ENCODE measurements around the gene CTCF. TPM values are rescaled to one million over a fixed set of nuclear protein-coding genes. Genes with fewer than 3 reads are reported as not detected.
A peak's percentile ranks its signal among the peaks of the same experiment; 100 is the strongest.

The CTCF gene
- total RNA-seq, 1 donor from 2014 or later = 43.2 TPM

DNA sequence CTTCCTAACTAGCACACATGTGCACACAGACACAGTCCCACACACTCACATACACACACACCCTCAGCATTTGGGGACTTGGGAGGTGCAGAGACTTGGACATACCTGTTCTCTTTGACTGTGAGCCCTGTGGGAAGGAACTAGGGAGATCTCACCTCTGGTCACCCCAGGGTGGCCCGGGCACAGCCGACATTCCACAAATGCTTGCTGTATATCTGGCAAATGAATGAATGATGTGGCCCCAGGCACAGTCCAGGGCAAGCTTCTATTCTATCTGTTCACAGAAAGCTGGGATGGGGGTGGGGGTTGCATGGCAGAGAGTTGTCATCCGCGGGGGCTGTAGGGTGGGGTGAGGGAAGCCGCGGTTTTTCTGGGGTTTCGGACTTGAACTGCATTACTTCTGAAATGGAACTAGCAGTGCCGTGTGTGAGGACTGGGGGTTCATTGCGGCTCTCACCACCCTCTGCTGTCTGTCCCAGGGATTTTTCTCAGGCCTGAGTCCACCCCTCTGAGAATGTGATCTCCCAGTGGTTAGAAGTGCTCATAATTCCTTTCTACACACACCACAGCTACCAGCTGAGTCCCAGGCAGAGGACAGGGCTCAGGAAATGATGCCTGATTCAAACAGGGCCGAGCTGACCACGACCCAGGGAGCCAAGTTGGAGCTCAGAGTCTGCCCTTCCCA, 37.0 kb upstream of the CTCF start:
- no peak for DNase-seq (ENCODE audit: extremely low spot score in 2 of 2)
- intact Hi-C loops (cut with DNase I) = no loop called here
- TF ChIP-seq, protein P1, sequence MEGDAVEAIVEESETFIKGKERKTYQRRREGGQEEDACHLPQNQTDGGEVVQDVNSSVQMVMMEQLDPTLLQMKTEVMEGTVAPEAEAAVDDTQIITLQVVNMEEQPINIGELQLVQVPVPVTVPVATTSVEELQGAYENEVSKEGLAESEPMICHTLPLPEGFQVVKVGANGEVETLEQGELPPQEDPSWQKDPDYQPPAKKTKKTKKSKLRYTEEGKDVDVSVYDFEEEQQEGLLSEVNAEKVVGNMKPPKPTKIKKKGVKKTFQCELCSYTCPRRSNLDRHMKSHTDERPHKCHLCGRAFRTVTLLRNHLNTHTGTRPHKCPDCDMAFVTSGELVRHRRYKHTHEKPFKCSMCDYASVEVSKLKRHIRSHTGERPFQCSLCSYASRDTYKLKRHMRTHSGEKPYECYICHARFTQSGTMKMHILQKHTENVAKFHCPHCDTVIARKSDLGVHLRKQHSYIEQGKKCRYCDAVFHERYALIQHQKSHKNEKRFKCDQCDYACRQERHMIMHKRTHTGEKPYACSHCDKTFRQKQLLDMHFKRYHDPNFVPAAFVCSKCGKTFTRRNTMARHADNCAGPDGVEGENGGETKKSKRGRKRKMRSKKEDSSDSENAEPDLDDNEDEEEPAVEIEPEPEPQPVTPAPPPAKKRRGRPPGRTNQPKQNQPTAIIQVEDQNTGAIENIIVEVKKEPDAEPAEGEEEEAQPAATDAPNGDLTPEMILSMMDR (IDR thresholded peaks at IDR 0.05) = no peak
- no peak for TF ChIP-seq POLR2A (IDR thresholded peaks at IDR 0.05)
- TF ChIP-seq POLR2AphosphoS5 (IDR thresholded peaks at IDR 0.05; ENCODE audit: insufficient read depth in 1 of 2, low read depth in 1 of 2) = no peak

DNA sequence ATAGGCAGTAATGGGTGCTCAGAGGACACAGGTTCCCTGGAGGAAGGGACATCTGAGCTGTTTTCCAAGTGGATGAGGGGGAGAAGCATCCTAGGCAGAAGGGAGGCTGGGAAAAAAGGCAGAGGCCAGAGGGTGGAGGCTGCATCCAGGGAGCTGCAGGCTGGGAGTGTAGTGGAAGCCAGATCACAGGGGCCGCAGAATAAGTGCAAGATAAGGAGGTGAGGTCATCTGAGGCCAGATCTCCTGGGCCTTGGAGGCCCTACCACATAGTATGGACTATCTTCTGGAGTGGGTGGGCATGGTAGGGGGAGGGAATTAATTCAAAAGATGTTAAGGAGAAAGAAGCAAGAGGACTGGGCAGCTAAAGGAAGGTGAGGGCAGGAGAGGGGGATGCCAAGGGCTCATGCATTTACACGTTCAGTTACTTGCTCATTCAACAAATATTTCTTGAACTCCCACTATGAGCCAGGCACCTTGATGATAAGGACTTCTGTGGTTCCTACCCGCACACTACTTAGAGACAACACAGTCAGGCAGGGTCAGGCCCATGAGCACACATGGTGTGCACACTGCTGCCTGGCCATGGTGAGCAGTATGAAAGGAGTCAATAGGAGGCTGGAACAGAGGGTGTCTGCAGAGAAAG, 36.1 kb upstream of the CTCF start:
- Histone ChIP-seq H3K9me3 (no peaks in the 10 kb centered on the region), H3K4me3 (no peak overlapping the region), H3K27ac (no peak overlapping the region), H3K36me3 (no peaks in the 10 kb centered on the region), H3K4me1 (peaks cover 39% of the 10 kb centered on the region), H3K27me3 (no peaks in the 10 kb centered on the region)
- DNase-seq (ENCODE audit: extremely low spot score in 2 of 2) = no peak
- TF ChIP-seq, protein P1 (IDR thresholded peaks at IDR 0.05) = no peak
- TF ChIP-seq POLR2AphosphoS5 (IDR thresholded peaks at IDR 0.05; ENCODE audit: insufficient read depth in 1 of 2, low read depth in 1 of 2) (no peak), POLR2A (IDR thresholded peaks at IDR 0.05) (no peak)
- intact Hi-C loops (cut with DNase I) = no loop called here

More for the DNA sequence above, 37.0 kb upstream of the CTCF start:
- H3K4me1 ChIP-seq = peaks cover 30% of the 10 kb centered on the region
- H3K36me3 ChIP-seq = no peaks in the 10 kb centered on the region
- no peaks in the 10 kb centered on the region for H3K9me3 ChIP-seq
- H3K27me3 ChIP-seq = no peaks in the 10 kb centered on the region
- H3K4me3 ChIP-seq = no peak overlapping the region
- H3K27ac ChIP-seq = no peak overlapping the region

DNA sequence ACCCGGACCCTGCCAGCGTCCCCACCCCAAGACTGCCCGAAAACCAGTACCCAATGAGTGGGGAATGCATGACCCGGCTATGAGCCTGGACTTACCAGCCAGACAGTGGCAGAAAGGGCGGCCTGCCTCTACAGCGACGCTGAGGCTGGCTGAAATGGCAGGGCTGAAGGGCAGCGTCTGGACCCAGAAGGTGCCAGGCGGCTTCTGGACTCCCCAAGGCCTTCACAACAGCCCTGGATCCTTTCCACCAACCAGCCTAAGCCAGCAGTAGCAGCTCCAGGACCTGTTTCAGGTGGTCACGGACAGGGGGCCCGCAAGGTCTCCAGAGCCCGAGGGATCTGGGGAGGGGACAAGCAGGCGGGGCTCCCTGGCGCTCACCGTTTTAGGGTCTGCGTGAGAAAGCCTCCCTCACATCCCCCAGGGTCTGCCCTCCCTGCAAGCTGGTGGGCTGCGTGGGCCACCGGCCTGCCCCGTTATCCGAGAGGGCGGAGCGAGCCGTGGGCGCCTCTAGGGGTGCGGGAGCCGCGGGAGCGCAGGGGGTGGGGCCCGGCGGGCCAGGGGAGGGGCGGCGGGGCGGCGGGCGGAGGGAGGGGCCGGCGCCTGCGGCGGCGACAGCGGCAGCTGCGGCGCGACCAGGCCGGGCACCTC, 34.0 kb upstream of the CTCF start, which contains the start of gene RIPOR1:
RIPOR1 (plus strand) TSS at position 608 of the 648 bp plus-strand sequence. CDS start 9,618 bp downstream, outside the sequence.
- TF ChIP-seq, protein P1 (IDR thresholded peaks at IDR 0.05) = no peak
- TF ChIP-seq POLR2AphosphoS5 (IDR thresholded peaks at IDR 0.05; ENCODE audit: insufficient read depth in 1 of 2, low read depth in 1 of 2) (peak in 1 of 2 donors; percentile 11), POLR2A (IDR thresholded peaks at IDR 0.05) (no peak)
- H3K27ac ChIP-seq = peak within 1 kb of the TSS; percentile 91
- H3K9me3 ChIP-seq = no peaks in the 10 kb centered on the region
- no peaks in the 10 kb centered on the region for H3K36me3 ChIP-seq
- H3K4me1 ChIP-seq = peaks cover 39% of the 10 kb centered on the region
- no peak for DNase-seq (ENCODE audit: extremely low spot score in 2 of 2)
- intact Hi-C loops (cut with DNase I) = no loop called here
- peak within 1 kb of the TSS; percentile 79 to 98 for H3K4me3 ChIP-seq
- H3K27me3 ChIP-seq = no peaks in the 10 kb centered on the region

DNA sequence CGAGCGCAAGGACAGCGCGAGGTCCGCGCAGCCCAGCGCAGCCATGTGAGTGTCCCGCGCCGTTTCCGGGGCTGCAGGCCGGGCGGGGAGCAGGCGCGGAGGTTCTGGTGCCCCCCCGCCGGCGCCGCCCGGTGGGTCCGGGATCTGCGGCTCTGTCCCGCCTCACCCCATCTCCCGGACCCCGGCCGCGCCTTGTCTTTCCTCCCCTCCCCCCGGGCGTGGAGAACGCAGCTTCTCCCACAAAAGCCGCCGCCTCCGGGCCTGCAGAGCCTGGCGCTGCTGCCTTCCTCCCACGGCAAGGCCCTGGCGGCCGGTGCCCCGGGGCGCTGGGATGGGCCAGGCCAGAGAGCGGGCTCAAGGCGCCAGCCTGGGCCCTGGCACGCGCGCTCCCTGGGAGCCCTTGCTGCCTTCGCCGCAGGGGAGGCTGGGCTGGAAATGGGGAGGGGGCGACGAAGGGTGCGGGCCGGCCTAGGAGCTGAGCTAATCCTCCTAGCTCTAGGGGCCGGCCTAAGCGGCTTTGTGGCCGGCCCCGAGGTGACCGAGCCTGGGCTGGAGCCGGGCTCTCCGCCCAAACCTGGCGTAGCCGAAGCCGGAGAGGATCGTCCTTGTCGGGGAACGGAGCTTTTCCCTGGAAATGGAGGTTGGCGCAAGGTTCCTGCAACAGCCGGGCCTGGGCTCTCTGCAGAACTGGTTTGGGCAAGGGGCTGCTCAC, 33.3 kb upstream of the CTCF start:
- no peaks in the 10 kb centered on the region for H3K9me3 ChIP-seq
- H3K36me3 ChIP-seq = no peaks in the 10 kb centered on the region
- no peak for DNase-seq (ENCODE audit: extremely low spot score in 2 of 2)
- peak overlapping the region; percentile 79 to 98 for H3K4me3 ChIP-seq
- H3K4me1 ChIP-seq = peaks cover 39% of the 10 kb centered on the region
- peak overlapping the region; percentile 91 for H3K27ac ChIP-seq
- TF ChIP-seq, protein P1 (IDR thresholded peaks at IDR 0.05) = no peak
- peak in 1 of 2 donors; percentile 2 for TF ChIP-seq POLR2AphosphoS5 (IDR thresholded peaks at IDR 0.05; ENCODE audit: insufficient read depth in 1 of 2, low read depth in 1 of 2)
- TF ChIP-seq POLR2A (IDR thresholded peaks at IDR 0.05) = peak in 1 of 2 donors; percentile 55
- no peaks in the 10 kb centered on the region for H3K27me3 ChIP-seq
- intact Hi-C loops (cut with DNase I) = no loop called here
